ENCODE data around the gene SGMS2.
"Not testable (repeated sequence)": the region's sequence is repeated elsewhere in the genome, so short reads cannot be mapped to it uniquely, and the experiment has no call there.

SGMS2 gene

GRCh38 chr4:107870916-107871786 is 46.4 kb downstream of the SGMS2 start:
- DNase-seq, result no peak

- DNase-seq, result no peak
Measured at GRCh38 chr4:107874024-107874423, 49.3 kb downstream of the SGMS2 start.

- no peak for DNase-seq
Measured at GRCh38 chr4:107876099-107876498, 51.4 kb downstream of the SGMS2 start.

GRCh38 chr4:107877361-107877760 is 52.6 kb downstream of the SGMS2 start:
- no peak for DNase-seq

GRCh38 chr4:107885865-107886264 is 61.1 kb downstream of the SGMS2 start:
- DNase-seq, result no peak

GRCh38 chr4:107888237-107888636 is 63.5 kb downstream of the SGMS2 start:
- no peak for DNase-seq

- no peak for DNase-seq
Measured at GRCh38 chr4:107890779-107891178, 66.0 kb downstream of the SGMS2 start.

- DNase-seq, result no peak
Measured at GRCh38 chr4:107891299-107891698, 66.6 kb downstream of the SGMS2 start.

- no peak for DNase-seq
Measured at GRCh38 chr4:107893171-107894137, 68.7 kb downstream of the SGMS2 start.

GRCh38 chr4:107894138-107894603 is 69.4 kb downstream of the SGMS2 start:
- DNase-seq, result no peak

GRCh38 chr4:107896158-107896645 is 71.5 kb downstream of the SGMS2 start:
- no peak for DNase-seq

GRCh38 chr4:107896646-107897045 is 71.9 kb downstream of the SGMS2 start:
- DNase-seq, result no peak

GRCh38 chr4:107897823-107898222 is 73.1 kb downstream of the SGMS2 start:
- DNase-seq, result no peak

- no peak for DNase-seq
Measured at GRCh38 chr4:107900067-107900466, 75.3 kb downstream of the SGMS2 start.

- no peak for DNase-seq
Measured at GRCh38 chr4:107900508-107900907, 75.8 kb downstream of the SGMS2 start.

GRCh38 chr4:107901213-107901934 is 76.6 kb downstream of the SGMS2 start:
- DNase-seq, result no peak

- DNase-seq, result no peak
Measured at GRCh38 chr4:107902715-107903114, 78.0 kb downstream of the SGMS2 start.

GRCh38 chr4:107905082-107905481 is 80.3 kb downstream of the SGMS2 start:
- DNase-seq, result not testable (repeated sequence)

- no peak for DNase-seq
Measured at GRCh38 chr4:107906458-107907100, 81.8 kb downstream of the SGMS2 start.

- no peak for DNase-seq
Measured at GRCh38 chr4:107908377-107908776, 83.6 kb downstream of the SGMS2 start.

- no peak for DNase-seq
Measured at GRCh38 chr4:107913283-107913899, 88.7 kb downstream of the SGMS2 start.

- no peak for DNase-seq
Measured at GRCh38 chr4:107915220-107915619, 90.5 kb downstream of the SGMS2 start.
